Measurements from ENCODE around the gene CDHR1. TPM values are rescaled to one million over a fixed set of nuclear protein-coding genes. Genes with fewer than 3 reads are reported as not detected.

CDHR1 gene
- total RNA-seq, 1 experiment from 2014 or later = not detected

DNA sequence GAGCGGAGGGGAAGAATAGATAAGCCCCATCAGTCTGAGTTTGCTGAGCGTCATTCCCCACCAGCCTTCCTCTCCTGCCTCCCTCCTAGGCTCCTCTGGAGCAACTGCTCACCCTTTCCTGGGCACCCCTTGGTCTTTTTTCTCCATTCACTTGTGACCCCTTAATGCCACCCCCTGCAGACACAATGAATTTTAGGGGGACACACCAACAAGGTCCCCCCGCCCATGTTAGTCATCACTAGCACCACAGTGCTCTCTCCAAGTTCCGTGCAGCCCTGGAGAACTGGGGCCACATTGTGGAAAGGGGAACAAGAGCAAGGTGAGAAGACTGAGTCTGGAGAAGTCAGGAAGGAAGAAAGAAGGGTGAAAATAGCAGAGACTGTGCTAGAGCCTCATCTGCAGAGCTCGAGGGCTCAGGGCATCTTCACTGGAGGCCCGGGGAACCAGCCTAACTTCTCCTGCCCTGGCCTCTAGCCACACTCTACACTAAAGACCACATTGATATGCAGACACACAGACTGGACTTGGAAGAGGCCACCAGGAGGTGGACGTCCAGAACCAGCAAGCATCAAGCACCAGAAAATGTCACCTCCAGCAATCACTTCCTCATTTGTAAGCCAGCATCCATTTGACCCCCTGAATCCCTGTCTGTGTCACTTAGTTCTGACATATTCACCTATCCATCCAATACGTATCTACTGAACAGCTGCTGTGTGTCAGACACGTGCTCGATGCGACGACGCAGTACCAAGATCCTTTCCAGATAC, 68.0 kb downstream of the CDHR1 start:
- Mint-ChIP-seq H3K4me3 (ENCODE audit: unreplicated experiment) (no peak overlapping the region), H3K27me3 (ENCODE audit: insufficient read depth, unreplicated experiment) (peaks cover 14% of the 10 kb centered on the region), H3K4me1 (ENCODE audit: insufficient read depth, unreplicated experiment) (no peaks in the 10 kb centered on the region), H3K36me3 (ENCODE audit: insufficient read depth, unreplicated experiment) (no peaks in the 10 kb centered on the region), H3K9me3 (ENCODE audit: unreplicated experiment) (no peaks in the 10 kb centered on the region), H3K27ac (ENCODE audit: low read depth, unreplicated experiment) (no peak overlapping the region)
- DNase-seq (ENCODE audit: unreplicated experiment) = no peak
- TF ChIP-seq, protein P1, sequence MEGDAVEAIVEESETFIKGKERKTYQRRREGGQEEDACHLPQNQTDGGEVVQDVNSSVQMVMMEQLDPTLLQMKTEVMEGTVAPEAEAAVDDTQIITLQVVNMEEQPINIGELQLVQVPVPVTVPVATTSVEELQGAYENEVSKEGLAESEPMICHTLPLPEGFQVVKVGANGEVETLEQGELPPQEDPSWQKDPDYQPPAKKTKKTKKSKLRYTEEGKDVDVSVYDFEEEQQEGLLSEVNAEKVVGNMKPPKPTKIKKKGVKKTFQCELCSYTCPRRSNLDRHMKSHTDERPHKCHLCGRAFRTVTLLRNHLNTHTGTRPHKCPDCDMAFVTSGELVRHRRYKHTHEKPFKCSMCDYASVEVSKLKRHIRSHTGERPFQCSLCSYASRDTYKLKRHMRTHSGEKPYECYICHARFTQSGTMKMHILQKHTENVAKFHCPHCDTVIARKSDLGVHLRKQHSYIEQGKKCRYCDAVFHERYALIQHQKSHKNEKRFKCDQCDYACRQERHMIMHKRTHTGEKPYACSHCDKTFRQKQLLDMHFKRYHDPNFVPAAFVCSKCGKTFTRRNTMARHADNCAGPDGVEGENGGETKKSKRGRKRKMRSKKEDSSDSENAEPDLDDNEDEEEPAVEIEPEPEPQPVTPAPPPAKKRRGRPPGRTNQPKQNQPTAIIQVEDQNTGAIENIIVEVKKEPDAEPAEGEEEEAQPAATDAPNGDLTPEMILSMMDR (IDR thresholded peaks at IDR 0.05; ENCODE audit: unreplicated experiment) = no peak
- POLR2A ChIA-PET = no interaction called here
- CTCF ChIA-PET = interaction anchor here (0.8 to 8.5 kb wide), 5 partner anchors 14 to 771 kb away, joined by 3 to 164 read pairs (median 6); no protein-coding TSS in a partner anchor
- no TSS peak for BruUV-seq (replicated peaks)
- intact Hi-C loops (cut with micrococcal nuclease) = loop anchor here (10.0 kb wide), 1 partner anchor 482 kb away; no protein-coding TSS in a partner anchor

DNA sequence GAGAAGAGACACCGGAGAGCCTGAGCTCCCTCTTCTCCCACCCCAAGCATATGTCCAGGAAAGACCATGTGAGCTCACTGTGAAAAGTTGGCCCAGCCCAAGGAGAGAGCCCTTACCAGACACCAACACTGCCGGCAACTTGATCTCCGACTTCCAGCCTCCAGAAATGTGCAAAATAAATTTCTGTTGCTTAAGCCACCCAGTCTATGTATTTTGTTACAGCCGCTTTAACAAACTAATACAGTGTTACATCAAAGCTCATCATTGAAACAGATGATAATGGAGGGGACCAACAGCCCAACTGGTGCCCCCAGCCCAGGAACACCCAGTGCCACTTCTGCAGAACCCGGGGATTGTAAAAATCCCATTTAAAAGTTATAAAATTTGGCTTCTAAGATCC, 69.4 kb downstream of the CDHR1 start:
- intact Hi-C loops (cut with micrococcal nuclease) = loop anchor here (1.0 to 10.0 kb wide), 3 partner anchors 112 to 481 kb away; no protein-coding TSS in a partner anchor
- no peak overlapping the region for H3K4me3 Mint-ChIP-seq (ENCODE audit: unreplicated experiment)
- H3K27me3 Mint-ChIP-seq (ENCODE audit: insufficient read depth, unreplicated experiment) = peaks cover 14% of the 10 kb centered on the region
- POLR2A ChIA-PET = no interaction called here
- no peaks in the 10 kb centered on the region for H3K9me3 Mint-ChIP-seq (ENCODE audit: unreplicated experiment)
- no TSS peak for BruUV-seq (replicated peaks)
- CTCF ChIA-PET = interaction anchor here (0.6 to 8.5 kb wide), 24 partner anchors 9 to 499 kb away, joined by 3 to 164 read pairs (median 4); no protein-coding TSS in a partner anchor
- no peak for DNase-seq (ENCODE audit: unreplicated experiment)
- no peak overlapping the region for H3K27ac Mint-ChIP-seq (ENCODE audit: low read depth, unreplicated experiment)
- no peaks in the 10 kb centered on the region for H3K36me3 Mint-ChIP-seq (ENCODE audit: insufficient read depth, unreplicated experiment)
- H3K4me1 Mint-ChIP-seq (ENCODE audit: insufficient read depth, unreplicated experiment) = peaks cover 8% of the 10 kb centered on the region
- TF ChIP-seq, protein P1 (IDR thresholded peaks at IDR 0.05; ENCODE audit: unreplicated experiment) = no peak

DNA sequence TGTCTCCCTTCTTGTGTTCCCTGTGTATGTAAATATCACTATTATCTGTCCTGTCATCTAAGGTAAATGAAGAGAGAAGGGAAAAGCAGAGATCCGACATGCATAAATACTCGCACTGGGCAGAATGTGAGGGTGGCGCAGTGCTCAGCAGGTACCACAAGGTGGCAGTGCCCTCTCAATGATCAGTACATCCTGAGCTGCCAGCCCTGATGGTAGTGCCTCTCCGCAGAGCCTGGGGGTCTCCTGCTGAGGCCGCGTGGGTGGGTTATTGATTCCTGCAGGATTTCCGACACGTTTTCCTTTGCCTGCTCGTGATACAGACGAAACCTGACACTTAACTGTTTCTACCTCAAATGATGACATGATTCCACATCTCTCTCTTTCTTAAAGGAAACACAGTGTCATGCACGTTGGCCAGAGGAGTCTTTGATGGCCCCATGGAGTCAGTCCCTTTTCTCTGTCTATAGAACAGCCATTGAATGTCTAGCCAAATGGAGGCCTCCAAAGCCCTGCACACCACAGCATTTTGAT, 70.3 kb downstream of the CDHR1 start:
- DNase-seq (ENCODE audit: unreplicated experiment) = peak; percentile 65
- ChIA-PET POLR2A (interaction anchor here (0.6 kb wide), 1 partner anchor 10 kb away, joined by 3 read pairs; no protein-coding TSS in a partner anchor), CTCF (interaction anchor here (0.6 to 8.5 kb wide), 23 partner anchors 10 to 473 kb away, joined by 3 to 164 read pairs (median 4); no protein-coding TSS in a partner anchor)
- no peak overlapping the region for H3K4me3 Mint-ChIP-seq (ENCODE audit: unreplicated experiment)
- no peaks in the 10 kb centered on the region for H3K36me3 Mint-ChIP-seq (ENCODE audit: insufficient read depth, unreplicated experiment)
- H3K27ac Mint-ChIP-seq (ENCODE audit: low read depth, unreplicated experiment) = no peak overlapping the region
- TF ChIP-seq, protein P1 (IDR thresholded peaks at IDR 0.05; ENCODE audit: unreplicated experiment) = peak; percentile 92
- peaks cover 17% of the 10 kb centered on the region for H3K4me1 Mint-ChIP-seq (ENCODE audit: insufficient read depth, unreplicated experiment)
- no TSS peak for BruUV-seq (replicated peaks)
- peaks cover 14% of the 10 kb centered on the region for H3K27me3 Mint-ChIP-seq (ENCODE audit: insufficient read depth, unreplicated experiment)
- intact Hi-C loops (cut with micrococcal nuclease) = loop anchor here (1.0 to 10.0 kb wide), 4 partner anchors 63 to 480 kb away; partner anchors contain the start of gene CCSER2
- H3K9me3 Mint-ChIP-seq (ENCODE audit: unreplicated experiment) = no peaks in the 10 kb centered on the region

DNA sequence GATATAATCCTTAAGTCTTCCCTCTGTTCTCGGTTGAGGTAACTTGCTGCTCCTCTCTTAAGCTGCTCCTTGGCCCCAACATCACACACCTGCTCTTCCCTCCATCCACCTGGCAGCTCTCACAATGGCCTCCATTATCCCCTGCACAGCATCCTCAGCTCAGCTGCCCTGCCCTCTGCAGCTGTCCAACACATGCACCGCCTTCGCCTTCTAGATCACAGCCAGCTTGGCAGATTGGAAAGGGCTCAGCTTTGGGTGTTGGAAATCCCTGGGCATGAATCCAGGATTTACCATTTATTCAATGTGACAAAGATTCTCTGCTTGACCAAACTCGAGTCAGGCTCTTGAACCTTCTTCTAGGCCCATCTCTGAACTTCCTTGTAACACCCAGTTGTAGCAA, 71.1 kb downstream of the CDHR1 start:
- ChIA-PET POLR2A (no interaction called here), CTCF (interaction anchor here (0.5 to 8.5 kb wide), 12 partner anchors 8 to 472 kb away, joined by 3 to 164 read pairs (median 4); no protein-coding TSS in a partner anchor)
- H3K4me1 Mint-ChIP-seq (ENCODE audit: insufficient read depth, unreplicated experiment) = peaks cover 18% of the 10 kb centered on the region
- peaks cover 14% of the 10 kb centered on the region for H3K27me3 Mint-ChIP-seq (ENCODE audit: insufficient read depth, unreplicated experiment)
- BruUV-seq (replicated peaks) = no TSS peak
- TF ChIP-seq, protein P1 (IDR thresholded peaks at IDR 0.05; ENCODE audit: unreplicated experiment) = no peak
- no peaks in the 10 kb centered on the region for H3K9me3 Mint-ChIP-seq (ENCODE audit: unreplicated experiment)
- no peak overlapping the region for H3K27ac Mint-ChIP-seq (ENCODE audit: low read depth, unreplicated experiment)
- no peaks in the 10 kb centered on the region for H3K36me3 Mint-ChIP-seq (ENCODE audit: insufficient read depth, unreplicated experiment)
- no peak overlapping the region for H3K4me3 Mint-ChIP-seq (ENCODE audit: unreplicated experiment)
- intact Hi-C loops (cut with micrococcal nuclease) = loop anchor here (5.0 to 10.0 kb wide), 2 partner anchors 62 to 479 kb away; partner anchors contain the start of gene CCSER2
- DNase-seq (ENCODE audit: unreplicated experiment) = no peak

Data from MCF 10A (cell line).